IMR-90 (cell line): ENCODE results near the gene PRKCE. TPM values are rescaled to one million over a fixed set of nuclear protein-coding genes. Genes with fewer than 3 reads are reported as not detected.

Source experiments
- ATAC-seq: fragments of 200-7000 bp; cut with Tn5 transposase; 2 replicates; pipeline ENCODE4 v1.9.1; 2020; ENCODE audit warnings: low read depth, mild to moderate bottlenecking, moderate library complexity
- BruUV-seq: library from RNA; stranded (reverse); fragments of 400-500 nt; replicated peaks from 2 replicates; lab custom pipeline; 2021; lab: Mats Ljungman, UMichigan
- CTCF ChIA-PET: fragments of 300-600 bp; formaldehyde crosslinking; extraction: SDS; loops from one replicate; lab custom pipeline; 2021; ENCODE audit warnings: antibody characterized with exemption; lab: Yijun Ruan, JAX
- POLR2A ChIA-PET: fragments of 300-600 bp; sonication (Branson Sonifier 250); formaldehyde crosslinking; loops from one replicate; lab custom pipeline; 2022; ENCODE audit warnings: antibody characterized with exemption; ENCODE audit not compliant: unreplicated experiment; lab: Charles Lee
- DNase-seq: peaks from one replicate; pipeline ENCODE4 v3.0.0; 2013
- H2AFZ ChIP-seq: replicated peaks from 2 replicates; pipeline ENCODE3; 2013; ENCODE audit warnings: low read length, mild to moderate bottlenecking; ENCODE audit not compliant: poor library complexity
- H2AK5ac ChIP-seq: 2 replicates; pipeline ENCODE4 v1.6.1; 2013; ENCODE audit warnings: low read depth, low read length, inconsistent platforms
- H2AK9ac ChIP-seq: replicated peaks from 2 replicates; pipeline ENCODE3; 2013; ENCODE audit warnings: mild to moderate bottlenecking, low read depth, low read length, moderate library complexity; ENCODE audit not compliant: poor library complexity
- H2BK120ac ChIP-seq: 2 replicates; pipeline ENCODE4 v1.6.1; 2013; ENCODE audit warnings: low read depth, low read length, inconsistent platforms
- H2BK15ac ChIP-seq: 3 replicates; pipeline ENCODE4 v1.6.1; 2013; ENCODE audit warnings: low read depth, low read length, inconsistent platforms
- H2BK20ac ChIP-seq: 2 replicates; pipeline ENCODE4 v1.6.1; 2013; ENCODE audit warnings: low read depth, mild to moderate bottlenecking, inconsistent platforms, low read length, moderate library complexity
- H2BK5ac ChIP-seq: 2 replicates; pipeline ENCODE4 v1.6.1; 2013; ENCODE audit warnings: mild to moderate bottlenecking, low read depth, low read length, inconsistent platforms; ENCODE audit not compliant: poor library complexity, severe bottlenecking
- H3K14ac ChIP-seq: replicated peaks from 2 replicates; pipeline ENCODE4 v1.6.1; 2013; ENCODE audit warnings: low read depth, low read length, inconsistent platforms
- H3K18ac ChIP-seq: 2 replicates; pipeline ENCODE4 v1.6.1; 2013; ENCODE audit warnings: low read depth, low read length, control low read depth
- H3K23ac ChIP-seq: 2 replicates; pipeline ENCODE4 v1.6.1; 2013; ENCODE audit warnings: low read depth, low read length, inconsistent platforms
- H3K27ac ChIP-seq: 2 replicates; pipeline ENCODE4 v1.5.1; 2013; ENCODE audit warnings: mild to moderate bottlenecking, control low read depth, low read length; ENCODE audit not compliant: insufficient read depth
- H3K27me3 ChIP-seq: 2 replicates; pipeline ENCODE4 v1.6.1; 2013; ENCODE audit warnings: low read length; ENCODE audit not compliant: control insufficient read depth, insufficient read depth
- H3K36me3 ChIP-seq: 2 replicates; pipeline ENCODE4 v1.6.1; 2013; ENCODE audit warnings: low read length, mixed read lengths; ENCODE audit not compliant: control insufficient read depth, insufficient read depth
- H3K4ac ChIP-seq: 2 replicates; pipeline ENCODE4 v1.6.1; 2013; ENCODE audit warnings: low read depth, low read length, inconsistent platforms
- H3K4me1 ChIP-seq: 2 replicates; pipeline ENCODE4 v1.6.1; 2013; ENCODE audit warnings: low read length, mixed read lengths; ENCODE audit not compliant: control insufficient read depth, insufficient read depth
- H3K4me2 ChIP-seq: 2 replicates; pipeline ENCODE4 v1.6.1; 2013; ENCODE audit warnings: low read depth, mild to moderate bottlenecking, control low read depth, low read length, moderate library complexity
- H3K4me3 ChIP-seq: 2 replicates; pipeline ENCODE4 v1.5.1; 2013; ENCODE audit warnings: low read depth, mild to moderate bottlenecking, control low read depth, low read length, moderate library complexity; ENCODE audit not compliant: insufficient read depth
- H3K56ac ChIP-seq: 2 replicates; pipeline ENCODE4 v1.6.1; 2013; ENCODE audit warnings: low read length, inconsistent platforms; ENCODE audit not compliant: insufficient read depth; ENCODE audit errors: extremely low read depth
- H3K79me1 ChIP-seq, 2 experiments: 2 replicates each; pipeline ENCODE4 v1.6.1; 2013; ENCODE audit warnings: low read length in 2 of 2, inconsistent platforms in 1 of 2, low read depth in 1 of 2
- H3K9ac ChIP-seq: 2 replicates; pipeline ENCODE4 v1.6.1; 2013; ENCODE audit warnings: low read depth, low read length, control low read depth
- H3K9me1 ChIP-seq: 2 replicates; pipeline ENCODE4 v1.6.1; 2013; ENCODE audit warnings: low read length, inconsistent platforms; ENCODE audit not compliant: insufficient read depth
- H3K9me3 ChIP-seq: 2 replicates; pipeline ENCODE4 v1.6.1; 2013; ENCODE audit warnings: low read length; ENCODE audit not compliant: control insufficient read depth, insufficient read depth
- H4K20me1 ChIP-seq: 2 replicates; pipeline ENCODE4 v1.6.1; 2013; ENCODE audit warnings: low read length, inconsistent platforms; ENCODE audit not compliant: insufficient read depth
- H4K5ac ChIP-seq: 2 replicates; pipeline ENCODE4 v1.6.1; 2013; ENCODE audit warnings: mild to moderate bottlenecking, low read depth, low read length, control low read depth
- H4K8ac ChIP-seq, 2 experiments: 2 replicates each; pipeline ENCODE4 v1.6.1; 2013; ENCODE audit warnings: low read depth in 2 of 2, low read length in 2 of 2, control low read depth in 1 of 2, inconsistent platforms in 1 of 2
- H4K91ac ChIP-seq: 2 replicates; pipeline ENCODE4 v1.6.1; 2013; ENCODE audit warnings: low read depth, low read length, inconsistent platforms; ENCODE audit not compliant: insufficient read depth
- CEBPB ChIP-seq: IDR thresholded peaks from 2 replicates; pipeline ENCODE4 v1.6.1; 2012; ENCODE audit warnings: low read depth, low read length, improper control_type of control experiment
- MAFK ChIP-seq: IDR thresholded peaks from 2 replicates; pipeline ENCODE4 v1.6.1; 2012; ENCODE audit warnings: low read depth, low read length, improper control_type of control experiment
- WGBS, 2 experiments: methylation state at CpG; one replicate each; pipeline versions ENCODE4 v1.1.5 to v1.1.7; 2013; ENCODE audit warnings: missing lambda C conversion rate in 2 of 2; ENCODE audit not compliant: insufficient read length in 1 of 2; ENCODE audit errors: extremely low coverage in 2 of 2; 5-methylcytosine and 5-hydroxymethylcytosine counted together
- dilution Hi-C: fragments of 300-500 bp; cut with HindIII; formaldehyde crosslinking; loops from one replicate; pipeline ENCODE4 v1.14.3; 2018; ENCODE audit warnings: low sequenced_read_pairs; ENCODE audit not compliant: unreplicated experiment
- in situ Hi-C: fragments of 300-500 bp; cut with MboI; formaldehyde crosslinking; loops from 3 replicates; pipeline ENCODE4 v1.14.3; 2019; ENCODE audit warnings: low sequenced_read_pairs, inconsistent platforms, mixed read lengths
- intact Hi-C: fragments of 100-400 bp; cut with micrococcal nuclease; formaldehyde crosslinking; loops from 2 replicates; pipeline ENCODE4 v1.10.0; 2022
- polyA plus RNA-seq, 3 experiments: library from polyadenylated mRNA; depleted of rRNA; stranded (reverse); fragments of >200 nt; gene quantifications; 2 replicates each; pipeline ENCODE4 v1.2.3, GENCODE V29; 2012; ENCODE audit warnings: low replicate concordance in 1 of 3
- total RNA-seq: library from RNA; depleted of rRNA; stranded (reverse); fragments of >200 nt; gene quantifications from 2 replicates; pipeline ENCODE4 v1.2.3, GENCODE V29; 2012

PRKCE gene
- total and polyA plus RNA-seq, 2 of the 4 experiments (the other 2 are of a cell fraction): 8.1 to 32.4 TPM

- in situ Hi-C loops: no loop called here
- H2BK5ac ChIP-seq: no peak overlapping the region
- WGBS, 2 experiments: 85% methylated on average over 3 of the region's 11 CpGs; no CpG with 5 or more reads in 1 of the 2 experiments
- TSS peak; percentile 10 for BruUV-seq
- H2AFZ ChIP-seq: no peak overlapping the region
- ChIA-PET CTCF (no interaction called here), POLR2A (no interaction called here)
- H3K79me1 ChIP-seq: no peaks in the 10 kb centered on the region
- H3K4ac ChIP-seq: no peak overlapping the region
- no peak overlapping the region for H3K14ac ChIP-seq
- H4K20me1 ChIP-seq: no peaks in the 10 kb centered on the region
- H3K18ac ChIP-seq: no peak overlapping the region
- H3K4me3 ChIP-seq: no peak overlapping the region
- dilution Hi-C loops: no loop called here
- H2BK15ac ChIP-seq: no peak overlapping the region
- no peak overlapping the region for H2BK20ac ChIP-seq
- H3K23ac ChIP-seq: no peak overlapping the region
- ATAC-seq: no peak
- no peaks in the 10 kb centered on the region for H3K9me3 ChIP-seq
- no peak overlapping the region for H2BK120ac ChIP-seq
- intact Hi-C loops: no loop called here
- H4K8ac ChIP-seq: no peak overlapping the region
- H3K56ac ChIP-seq: no peak overlapping the region
- no peak overlapping the region for H3K4me2 ChIP-seq
- no peak for DNase-seq
- H3K27ac ChIP-seq: no peak overlapping the region
- no peak overlapping the region for H2AK5ac ChIP-seq
- H4K91ac ChIP-seq: no peak overlapping the region
- no peaks in the 10 kb centered on the region for H3K4me1 ChIP-seq
- TF ChIP-seq MAFK (no peak), CEBPB (peak; percentile 57)
- no peaks in the 10 kb centered on the region for H3K9me1 ChIP-seq
- no peaks in the 10 kb centered on the region for H3K36me3 ChIP-seq
- H3K9ac ChIP-seq: no peak overlapping the region
- H2AK9ac ChIP-seq: no peak overlapping the region
- no peak overlapping the region for H4K5ac ChIP-seq
- H3K27me3 ChIP-seq: no peaks in the 10 kb centered on the region
Observed at GRCh38 chr2:45953376-45954027, 302.0 kb downstream of the PRKCE start.
